ENCODE measurements around the gene FCAMR.

Gene FCAMR

DNA sequence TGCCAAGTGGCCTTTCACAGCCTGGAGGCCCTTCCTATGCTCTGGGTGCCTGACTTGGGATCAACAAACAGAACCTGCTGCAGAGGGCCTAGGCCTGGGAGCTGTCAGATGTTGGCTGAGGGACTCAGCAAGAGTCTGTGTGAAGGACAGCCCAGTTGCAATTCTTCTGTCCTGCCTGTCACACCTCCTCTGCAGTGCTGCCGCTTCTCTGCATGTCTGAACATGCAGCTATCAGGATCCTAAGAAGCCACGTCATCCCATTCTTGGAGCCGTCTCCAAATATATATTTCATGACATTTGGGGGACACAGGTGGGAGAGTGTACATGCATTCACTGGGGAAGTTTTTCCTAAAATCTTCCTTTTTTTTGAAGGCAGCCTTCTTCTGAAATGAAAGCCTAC is 8.6 kb downstream of the FCAMR start:
- Histone ChIP-seq H3K27me3 (ENCODE audit: insufficient read depth, low read length, poor library complexity) (no peaks in the 10 kb centered on the region), H3K23ac (ENCODE audit: low read length) (no peak overlapping the region), H3K36me3 (ENCODE audit: control insufficient read depth, insufficient read depth, low read length) (no peaks in the 10 kb centered on the region), H2BK5ac (ENCODE audit: low read length) (no peak overlapping the region), H3K79me1 (ENCODE audit: low read length) (no peaks in the 10 kb centered on the region), H3K79me2 (ENCODE audit: control insufficient read depth, insufficient read depth, low read length) (no peaks in the 10 kb centered on the region), H3K18ac (ENCODE audit: low read length) (no peak overlapping the region), H3K4ac (ENCODE audit: low read depth, low read length) (no peak overlapping the region), H2AK5ac (ENCODE audit: low read length) (no peak overlapping the region), H4K5ac (ENCODE audit: low read length) (no peak overlapping the region), H3K4me3 (ENCODE audit: low read length) (no peak overlapping the region), H3K4me1 (ENCODE audit: control insufficient read depth, low read depth, low read length) (no peaks in the 10 kb centered on the region), H3K56ac (ENCODE audit: low read length) (no peak overlapping the region), H3K27ac (ENCODE audit: low read depth, low read length) (no peak overlapping the region), H2BK15ac (replicated peaks; ENCODE audit: low read depth) (no peak overlapping the region), H3K9ac (ENCODE audit: low read length) (no peak overlapping the region), H2BK120ac (ENCODE audit: low read depth, low read length) (no peak overlapping the region), H3K4me2 (ENCODE audit: low read length) (no peak overlapping the region), H4K8ac (ENCODE audit: low read depth, low read length) (no peak overlapping the region)
- DNase-seq, result no peak
- WGBS (ENCODE audit: extremely low coverage, insufficient coverage, low lambda C conversion rate), result no CpG with 5 or more reads among the region's 3 CpGs

DNA sequence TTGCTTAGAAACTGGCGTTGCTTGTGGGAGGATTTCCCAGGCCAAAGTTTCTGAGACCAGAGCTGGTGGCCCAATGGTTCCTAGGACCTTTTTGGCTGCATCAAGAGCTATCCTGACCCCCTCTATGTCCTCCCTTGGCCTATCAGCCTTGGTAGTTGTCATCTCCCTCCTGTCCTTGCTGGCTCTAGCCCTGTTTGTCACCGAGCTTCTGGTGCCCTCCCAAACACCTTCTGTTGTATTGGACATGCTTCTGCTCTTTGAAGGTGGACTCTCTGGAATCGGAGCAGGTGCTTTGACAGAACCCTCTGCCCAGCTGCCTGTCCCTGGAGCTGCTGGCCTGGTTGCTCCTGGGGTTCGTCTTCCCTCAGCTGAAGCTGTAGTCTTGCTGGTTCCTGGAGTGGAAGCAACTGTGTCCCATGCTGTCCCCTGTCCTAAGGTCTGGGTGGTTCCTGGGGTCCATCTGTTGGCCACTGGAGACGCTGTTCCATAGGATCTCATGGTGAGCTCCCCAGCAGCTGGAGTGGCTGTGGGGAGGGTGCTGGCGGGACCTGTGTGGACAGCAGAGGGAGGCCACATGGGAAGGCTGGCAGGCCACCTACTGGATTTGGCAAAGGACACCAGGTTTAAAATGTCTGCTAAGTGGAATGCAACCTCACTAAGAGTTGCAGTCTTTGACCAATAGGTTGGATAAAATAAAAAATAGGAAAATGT is 9.4 kb downstream of the FCAMR start:
- Histone ChIP-seq H3K27me3 (ENCODE audit: insufficient read depth, low read length, poor library complexity) (no peaks in the 10 kb centered on the region), H3K18ac (ENCODE audit: low read length) (no peak overlapping the region), H4K5ac (ENCODE audit: low read length) (no peak overlapping the region), H2BK120ac (ENCODE audit: low read depth, low read length) (no peak overlapping the region), H3K4me1 (ENCODE audit: control insufficient read depth, low read depth, low read length) (no peaks in the 10 kb centered on the region), H2BK5ac (ENCODE audit: low read length) (no peak overlapping the region), H2AK5ac (ENCODE audit: low read length) (no peak overlapping the region), H3K23ac (ENCODE audit: low read length) (no peak overlapping the region), H3K79me1 (ENCODE audit: low read length) (no peaks in the 10 kb centered on the region), H3K9ac (ENCODE audit: low read length) (no peak overlapping the region), H3K27ac (ENCODE audit: low read depth, low read length) (no peak overlapping the region), H3K4me3 (ENCODE audit: low read length) (no peak overlapping the region), H2BK15ac (replicated peaks; ENCODE audit: low read depth) (no peak overlapping the region), H3K4ac (ENCODE audit: low read depth, low read length) (no peak overlapping the region), H3K4me2 (ENCODE audit: low read length) (no peak overlapping the region), H3K36me3 (ENCODE audit: control insufficient read depth, insufficient read depth, low read length) (no peaks in the 10 kb centered on the region), H3K56ac (ENCODE audit: low read length) (no peak overlapping the region), H4K8ac (ENCODE audit: low read depth, low read length) (no peak overlapping the region), H3K79me2 (ENCODE audit: control insufficient read depth, insufficient read depth, low read length) (no peaks in the 10 kb centered on the region)
- WGBS (ENCODE audit: extremely low coverage, insufficient coverage, low lambda C conversion rate), result no CpG with 5 or more reads among the region's 6 CpGs
- DNase-seq, result no peak

DNA sequence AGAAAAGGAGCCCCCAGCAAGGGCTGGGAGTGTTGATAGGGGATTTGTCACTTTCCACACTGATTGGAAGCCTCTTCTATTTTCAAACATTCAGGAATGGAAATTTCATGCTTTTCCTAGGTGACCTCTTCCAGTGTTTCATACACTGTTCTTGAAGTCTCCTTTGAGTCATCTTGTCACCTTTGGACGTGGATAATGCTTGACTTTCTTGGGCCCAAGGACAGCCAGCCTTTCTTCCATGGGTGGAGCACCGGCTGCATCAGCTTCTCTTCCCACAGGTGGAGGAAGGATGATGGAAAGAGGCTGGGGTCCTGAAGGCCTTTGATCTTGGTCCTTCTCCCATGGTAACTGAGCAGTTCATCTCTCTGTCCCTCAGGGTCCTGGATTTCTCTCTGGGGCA is 12.1 kb downstream of the FCAMR start:
- no peaks in the 10 kb centered on the region for H3K79me2 ChIP-seq (ENCODE audit: control insufficient read depth, insufficient read depth, low read length)
- no peaks in the 10 kb centered on the region for H3K4me1 ChIP-seq (ENCODE audit: control insufficient read depth, low read depth, low read length)
- WGBS (ENCODE audit: extremely low coverage, insufficient coverage, low lambda C conversion rate), result no CpG with 5 or more reads among the region's 2 CpGs
- H3K79me1 ChIP-seq (ENCODE audit: low read length), result no peaks in the 10 kb centered on the region
- no peak overlapping the region for H4K5ac ChIP-seq (ENCODE audit: low read length)
- H3K4me2 ChIP-seq (ENCODE audit: low read length), result no peak overlapping the region
- H3K27ac ChIP-seq (ENCODE audit: low read depth, low read length), result no peak overlapping the region
- no peak overlapping the region for H3K23ac ChIP-seq (ENCODE audit: low read length)
- H3K56ac ChIP-seq (ENCODE audit: low read length), result no peak overlapping the region
- H2AK5ac ChIP-seq (ENCODE audit: low read length), result no peak overlapping the region
- H2BK120ac ChIP-seq (ENCODE audit: low read depth, low read length), result no peak overlapping the region
- no peak overlapping the region for H3K4me3 ChIP-seq (ENCODE audit: low read length)
- no peak for DNase-seq
- no peak overlapping the region for H3K9ac ChIP-seq (ENCODE audit: low read length)
- H3K27me3 ChIP-seq (ENCODE audit: insufficient read depth, low read length, poor library complexity), result no peaks in the 10 kb centered on the region
- H4K8ac ChIP-seq (ENCODE audit: low read depth, low read length), result no peak overlapping the region
- no peak overlapping the region for H3K18ac ChIP-seq (ENCODE audit: low read length)
- no peak overlapping the region for H3K4ac ChIP-seq (ENCODE audit: low read depth, low read length)
- no peak overlapping the region for H2BK15ac ChIP-seq (replicated peaks; ENCODE audit: low read depth)
- H3K36me3 ChIP-seq (ENCODE audit: control insufficient read depth, insufficient read depth, low read length), result no peaks in the 10 kb centered on the region
- no peak overlapping the region for H2BK5ac ChIP-seq (ENCODE audit: low read length)

DNA sequence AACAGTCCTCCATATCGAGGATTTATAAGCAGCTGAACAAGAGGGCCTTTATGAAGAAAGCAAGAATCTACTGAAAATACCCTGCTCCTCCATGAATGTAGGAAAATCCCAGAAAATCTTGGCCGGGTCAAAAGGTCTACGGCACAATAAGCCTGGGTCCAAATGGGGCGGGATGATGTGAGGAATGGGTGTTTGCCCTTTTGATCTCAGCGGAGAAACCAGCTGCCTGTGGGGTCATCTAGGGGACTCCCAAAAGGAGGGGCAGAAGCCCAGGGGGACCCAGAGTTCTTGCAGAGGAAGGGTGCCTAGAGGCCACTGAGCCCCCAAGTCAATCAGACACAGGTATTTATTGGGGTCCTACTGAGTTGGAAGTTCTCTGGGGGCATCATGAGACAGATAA is 12.6 kb downstream of the FCAMR start:
- H2AK5ac ChIP-seq (ENCODE audit: low read length), result no peak overlapping the region
- no peak overlapping the region for H2BK15ac ChIP-seq (replicated peaks; ENCODE audit: low read depth)
- no peaks in the 10 kb centered on the region for H3K36me3 ChIP-seq (ENCODE audit: control insufficient read depth, insufficient read depth, low read length)
- H3K23ac ChIP-seq (ENCODE audit: low read length), result no peak overlapping the region
- no peak for DNase-seq
- no peak overlapping the region for H3K4me2 ChIP-seq (ENCODE audit: low read length)
- no peaks in the 10 kb centered on the region for H3K27me3 ChIP-seq (ENCODE audit: insufficient read depth, low read length, poor library complexity)
- no peak overlapping the region for H3K4ac ChIP-seq (ENCODE audit: low read depth, low read length)
- no peaks in the 10 kb centered on the region for H3K79me2 ChIP-seq (ENCODE audit: control insufficient read depth, insufficient read depth, low read length)
- H2BK5ac ChIP-seq (ENCODE audit: low read length), result no peak overlapping the region
- H3K79me1 ChIP-seq (ENCODE audit: low read length), result no peaks in the 10 kb centered on the region
- H3K27ac ChIP-seq (ENCODE audit: low read depth, low read length), result no peak overlapping the region
- no peak overlapping the region for H4K8ac ChIP-seq (ENCODE audit: low read depth, low read length)
- no peak overlapping the region for H4K5ac ChIP-seq (ENCODE audit: low read length)
- no peak overlapping the region for H3K4me3 ChIP-seq (ENCODE audit: low read length)
- no peaks in the 10 kb centered on the region for H3K4me1 ChIP-seq (ENCODE audit: control insufficient read depth, low read depth, low read length)
- WGBS (ENCODE audit: extremely low coverage, insufficient coverage, low lambda C conversion rate), result no CpG with 5 or more reads among the region's 5 CpGs
- H3K56ac ChIP-seq (ENCODE audit: low read length), result no peak overlapping the region
- no peak overlapping the region for H2BK120ac ChIP-seq (ENCODE audit: low read depth, low read length)
- H3K9ac ChIP-seq (ENCODE audit: low read length), result no peak overlapping the region
- no peak overlapping the region for H3K18ac ChIP-seq (ENCODE audit: low read length)

DNA sequence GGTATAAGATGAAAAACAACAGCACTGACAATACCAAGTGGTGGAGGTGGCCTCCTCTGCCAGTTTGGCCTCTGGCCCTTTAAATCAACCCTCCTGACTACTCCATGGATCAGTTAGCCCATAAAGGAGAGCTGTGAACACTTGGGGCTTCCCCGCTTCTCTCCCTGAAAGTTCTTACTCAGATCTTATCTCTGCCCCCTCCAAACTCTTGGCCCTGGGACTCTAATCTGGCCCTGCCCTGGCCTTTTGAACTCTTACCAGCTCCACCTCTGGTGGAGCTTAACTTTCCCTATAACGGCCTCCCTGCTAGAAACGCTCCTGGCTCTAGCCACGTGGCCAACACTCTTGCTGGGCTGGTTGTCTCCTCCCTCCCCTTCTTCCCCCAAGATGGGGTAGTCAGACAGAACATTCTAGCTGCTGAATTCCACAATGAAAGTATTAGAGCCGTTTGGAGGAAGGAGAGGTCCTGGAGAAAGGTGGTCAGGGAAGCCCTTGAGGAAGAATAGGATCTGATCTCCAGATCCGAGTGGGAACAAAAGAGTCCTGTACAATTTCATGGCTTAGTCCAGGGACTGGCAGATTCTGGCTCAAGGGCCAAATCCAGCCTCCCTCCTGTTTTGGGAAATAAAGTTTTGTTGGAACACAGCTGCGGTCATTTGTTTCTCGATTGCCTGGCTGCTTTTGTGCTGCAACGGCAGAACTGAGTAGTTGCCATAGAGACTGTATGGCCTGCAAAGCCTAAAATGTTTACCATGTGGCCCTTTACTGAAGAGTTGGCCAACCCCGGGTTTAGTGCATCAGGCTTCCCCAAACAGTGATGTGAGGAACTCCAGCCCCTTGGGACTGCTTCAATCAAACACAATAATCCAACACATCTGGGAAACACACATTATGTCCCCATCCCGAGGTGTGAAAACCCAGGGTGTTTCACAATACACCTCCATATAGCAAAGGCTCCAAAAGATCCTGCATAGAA is 14.5 kb downstream of the FCAMR start:
- no peak overlapping the region for H3K27ac ChIP-seq (ENCODE audit: low read depth, low read length)
- no peak overlapping the region for H3K4ac ChIP-seq (ENCODE audit: low read depth, low read length)
- no peak overlapping the region for H2AK5ac ChIP-seq (ENCODE audit: low read length)
- no peaks in the 10 kb centered on the region for H3K27me3 ChIP-seq (ENCODE audit: insufficient read depth, low read length, poor library complexity)
- H2BK120ac ChIP-seq (ENCODE audit: low read depth, low read length), result no peak overlapping the region
- WGBS (ENCODE audit: extremely low coverage, insufficient coverage, low lambda C conversion rate), result no CpG with 5 or more reads among the region's 11 CpGs
- DNase-seq, result peak; percentile 54
- no peak overlapping the region for H3K56ac ChIP-seq (ENCODE audit: low read length)
- H3K79me1 ChIP-seq (ENCODE audit: low read length), result no peaks in the 10 kb centered on the region
- H4K8ac ChIP-seq (ENCODE audit: low read depth, low read length), result no peak overlapping the region
- no peak overlapping the region for H2BK5ac ChIP-seq (ENCODE audit: low read length)
- no peak overlapping the region for H3K4me2 ChIP-seq (ENCODE audit: low read length)
- no peak overlapping the region for H4K5ac ChIP-seq (ENCODE audit: low read length)
- no peaks in the 10 kb centered on the region for H3K79me2 ChIP-seq (ENCODE audit: control insufficient read depth, insufficient read depth, low read length)
- H2BK15ac ChIP-seq (replicated peaks; ENCODE audit: low read depth), result no peak overlapping the region
- no peak overlapping the region for H3K9ac ChIP-seq (ENCODE audit: low read length)
- H3K23ac ChIP-seq (ENCODE audit: low read length), result no peak overlapping the region
- H3K18ac ChIP-seq (ENCODE audit: low read length), result no peak overlapping the region
- no peaks in the 10 kb centered on the region for H3K4me1 ChIP-seq (ENCODE audit: control insufficient read depth, low read depth, low read length)
- no peaks in the 10 kb centered on the region for H3K36me3 ChIP-seq (ENCODE audit: control insufficient read depth, insufficient read depth, low read length)
- H3K4me3 ChIP-seq (ENCODE audit: low read length), result no peak overlapping the region

All from mesendoderm (in vitro differentiated cells).